ENCODE results near the gene REPS2.

Gene REPS2

DNA sequence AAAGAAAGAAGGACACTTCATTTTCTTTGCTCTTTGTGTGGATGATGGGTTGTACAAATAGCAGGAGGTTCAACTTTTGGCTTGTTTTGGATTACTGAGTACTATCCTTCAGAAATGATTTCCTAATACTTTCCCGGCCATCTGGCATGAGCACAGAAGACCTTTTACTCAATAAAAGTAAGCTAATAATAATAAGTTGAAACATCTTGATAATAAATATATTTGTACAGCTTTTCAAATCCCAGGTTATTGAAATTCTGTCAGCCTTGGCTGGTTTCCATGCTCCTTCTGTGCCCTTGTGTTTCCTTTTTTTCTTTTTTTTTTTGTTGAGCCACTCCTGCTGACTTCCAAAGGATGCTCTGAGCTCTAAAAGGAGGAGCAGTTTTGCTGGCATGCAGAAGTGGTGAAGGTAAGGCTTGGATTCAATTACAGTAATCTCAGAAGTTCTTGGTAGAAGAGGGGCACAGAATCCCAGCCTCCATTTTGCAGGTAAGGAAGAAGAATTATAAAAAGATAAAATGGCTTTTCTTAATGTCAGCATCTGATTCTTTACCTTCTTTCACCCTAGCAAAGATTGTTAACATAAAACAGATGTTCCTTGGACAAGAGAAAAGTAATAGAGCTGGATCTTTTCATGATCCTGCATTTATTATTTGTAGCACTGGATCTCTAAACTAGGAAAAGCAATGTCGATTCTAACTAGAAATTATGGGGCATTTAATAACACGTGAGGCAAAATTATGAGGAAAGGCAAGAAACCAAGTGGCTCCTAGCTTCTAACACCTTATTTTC, 31.9 kb downstream of the REPS2 start:
- no peak overlapping the region for H3K27ac Mint-ChIP-seq
- H3K9me3 Mint-ChIP-seq = no peaks in the 10 kb centered on the region
- DNase-seq (ENCODE audit: low spot score) = no peak
- no peaks in the 10 kb centered on the region for H3K27me3 Mint-ChIP-seq (ENCODE audit: low read depth)
- no peaks in the 10 kb centered on the region for H3K4me1 Mint-ChIP-seq (ENCODE audit: low read depth)
- no peak overlapping the region for H3K4me3 Mint-ChIP-seq
- H3K36me3 Mint-ChIP-seq (ENCODE audit: low read depth) = no peaks in the 10 kb centered on the region

DNA sequence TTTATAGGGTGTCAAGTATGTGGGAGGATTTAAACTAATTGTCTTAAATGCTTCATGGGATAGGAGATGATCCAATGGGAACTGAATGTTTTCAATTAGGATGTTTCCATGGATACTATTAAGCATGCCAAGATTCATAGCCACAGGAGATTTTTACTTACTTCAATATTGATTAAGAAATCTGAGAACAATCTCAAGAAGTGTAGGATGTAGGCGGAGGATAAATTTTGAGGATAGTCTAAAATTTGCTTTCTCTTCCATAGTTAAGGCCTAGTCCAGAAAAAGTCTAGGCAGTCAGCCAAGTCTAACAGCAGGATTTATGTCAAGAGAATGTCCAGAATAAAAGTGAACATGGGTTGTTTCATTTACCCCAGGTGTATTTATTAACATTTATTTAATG, 32.8 kb downstream of the REPS2 start:
- Mint-ChIP-seq H3K9me3 (no peaks in the 10 kb centered on the region), H3K27ac (no peak overlapping the region), H3K27me3 (ENCODE audit: low read depth) (no peaks in the 10 kb centered on the region), H3K4me1 (ENCODE audit: low read depth) (no peaks in the 10 kb centered on the region), H3K4me3 (no peak overlapping the region), H3K36me3 (ENCODE audit: low read depth) (no peaks in the 10 kb centered on the region)
- no peak for DNase-seq (ENCODE audit: low spot score)

DNA sequence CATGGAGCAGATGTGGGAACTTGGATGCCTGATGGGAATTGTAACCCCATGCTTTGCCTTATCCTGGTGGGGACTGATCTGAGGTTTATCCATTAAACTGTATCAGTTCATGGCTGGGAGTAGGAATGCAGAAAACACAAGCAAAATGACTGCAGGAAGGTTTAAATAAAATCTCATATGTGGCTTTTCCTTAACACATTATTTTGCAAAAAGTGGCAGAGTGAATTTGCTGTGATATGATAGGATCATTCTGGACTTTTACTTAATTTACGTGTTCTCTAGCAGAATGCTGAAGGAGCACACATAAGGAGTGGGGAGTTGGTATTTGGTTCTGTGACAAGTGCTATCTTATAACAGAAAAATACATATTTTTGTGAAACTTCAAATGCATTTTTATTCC, 34.8 kb downstream of the REPS2 start:
- Mint-ChIP-seq H3K27me3 (ENCODE audit: low read depth) (no peaks in the 10 kb centered on the region), H3K36me3 (ENCODE audit: low read depth) (no peaks in the 10 kb centered on the region), H3K4me3 (no peak overlapping the region), H3K9me3 (no peaks in the 10 kb centered on the region), H3K4me1 (ENCODE audit: low read depth) (no peaks in the 10 kb centered on the region), H3K27ac (no peak overlapping the region)
- no peak for DNase-seq (ENCODE audit: low spot score)

DNA sequence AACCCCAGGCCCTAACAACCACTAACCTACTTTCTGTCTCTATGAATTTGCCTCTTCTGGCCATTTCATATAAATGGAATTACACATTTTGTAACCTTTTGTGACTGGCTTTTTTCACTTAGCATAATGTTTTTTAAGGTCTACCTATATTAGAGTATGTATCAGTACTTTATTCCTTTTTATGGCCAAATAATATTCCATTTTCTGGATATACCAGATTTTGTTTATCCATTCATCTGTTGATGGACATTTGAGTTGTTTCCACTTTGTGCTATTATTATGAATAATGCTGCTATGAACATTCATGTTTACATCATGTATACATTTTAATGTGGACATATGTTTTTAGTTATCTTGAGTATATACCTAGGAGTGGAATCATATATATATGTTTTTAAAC, 35.5 kb downstream of the REPS2 start:
- Mint-ChIP-seq H3K27me3 (ENCODE audit: low read depth) (no peaks in the 10 kb centered on the region), H3K27ac (no peak overlapping the region), H3K36me3 (ENCODE audit: low read depth) (no peaks in the 10 kb centered on the region)

DNA sequence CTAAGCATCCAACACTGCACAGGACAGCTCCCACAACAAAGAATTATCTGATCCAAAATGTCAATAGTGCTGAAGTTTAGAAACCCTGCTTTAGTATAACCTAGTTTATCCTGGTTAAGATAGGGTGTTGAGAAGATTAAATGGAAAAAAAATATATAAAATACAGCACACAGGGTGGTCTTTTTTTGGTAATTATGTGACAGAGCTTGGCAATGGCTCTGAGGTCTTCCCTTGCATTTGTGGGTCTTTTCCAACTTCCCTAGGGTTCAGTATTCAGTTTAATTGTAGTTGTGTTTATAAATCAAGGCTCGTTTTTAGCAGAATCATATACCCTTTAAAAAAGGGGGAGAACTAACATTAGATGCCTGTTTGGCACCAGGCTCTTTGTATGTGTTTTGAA, 36.6 kb downstream of the REPS2 start:
- H3K36me3 Mint-ChIP-seq (ENCODE audit: low read depth) = no peaks in the 10 kb centered on the region
- no peak overlapping the region for H3K27ac Mint-ChIP-seq
- H3K4me1 Mint-ChIP-seq (ENCODE audit: low read depth) = no peaks in the 10 kb centered on the region
- H3K27me3 Mint-ChIP-seq (ENCODE audit: low read depth) = no peaks in the 10 kb centered on the region
- H3K4me3 Mint-ChIP-seq = no peak overlapping the region
- H3K9me3 Mint-ChIP-seq = no peaks in the 10 kb centered on the region
- no peak for DNase-seq (ENCODE audit: low spot score)

More for the DNA sequence above, 35.5 kb downstream of the REPS2 start:
- Mint-ChIP-seq H3K4me1 (ENCODE audit: low read depth) (no peaks in the 10 kb centered on the region), H3K4me3 (no peak overlapping the region), H3K9me3 (no peaks in the 10 kb centered on the region)
- no peak for DNase-seq (ENCODE audit: low spot score)

DNA sequence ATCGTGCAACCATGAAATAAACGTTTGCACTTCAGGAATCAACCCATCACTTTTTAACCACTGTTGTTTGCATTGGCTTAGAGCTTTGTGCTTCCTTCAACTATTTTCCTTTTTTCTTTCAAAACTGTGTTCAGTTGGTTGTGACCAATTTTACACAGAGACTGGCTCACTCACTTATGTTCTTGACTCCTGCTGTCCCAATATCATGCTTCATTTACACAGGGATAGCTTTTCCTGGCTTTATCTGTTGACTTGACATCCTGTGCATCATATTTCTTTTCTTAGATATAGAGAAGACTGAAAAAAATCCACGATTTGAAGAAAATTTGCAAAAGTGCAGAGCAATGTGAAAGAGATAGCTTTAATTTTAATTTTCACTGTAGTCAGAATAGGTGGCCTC, 38.8 kb downstream of the REPS2 start:
- Mint-ChIP-seq H3K27me3 (ENCODE audit: low read depth) (no peaks in the 10 kb centered on the region), H3K4me1 (ENCODE audit: low read depth) (no peaks in the 10 kb centered on the region), H3K27ac (no peak overlapping the region), H3K9me3 (no peaks in the 10 kb centered on the region), H3K4me3 (no peak overlapping the region), H3K36me3 (ENCODE audit: low read depth) (no peaks in the 10 kb centered on the region)
- no peak for DNase-seq (ENCODE audit: low spot score)

DNA sequence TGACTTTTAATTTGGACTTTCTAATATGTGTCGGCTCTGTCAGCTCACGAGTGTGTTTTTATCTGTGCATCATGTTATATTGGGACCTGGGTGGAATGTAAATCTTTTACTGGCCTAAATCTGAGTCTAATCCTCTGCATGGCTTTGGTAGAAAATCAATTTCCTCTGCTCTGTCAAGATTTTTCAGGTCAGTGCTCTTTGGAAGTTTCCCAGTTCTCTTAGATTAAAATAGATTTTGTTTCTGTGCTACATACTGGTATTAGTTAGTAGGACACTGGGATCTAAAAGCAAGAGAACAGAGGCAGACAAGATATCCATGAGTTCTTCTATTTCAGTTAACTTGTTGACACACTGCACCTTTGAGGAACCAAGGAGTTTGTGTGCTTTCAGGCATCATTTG, 39.7 kb downstream of the REPS2 start:
- Mint-ChIP-seq H3K9me3 (no peaks in the 10 kb centered on the region), H3K27ac (no peak overlapping the region), H3K27me3 (ENCODE audit: low read depth) (no peaks in the 10 kb centered on the region), H3K36me3 (ENCODE audit: low read depth) (no peaks in the 10 kb centered on the region), H3K4me3 (no peak overlapping the region), H3K4me1 (ENCODE audit: low read depth) (no peaks in the 10 kb centered on the region)
- DNase-seq (ENCODE audit: low spot score) = no peak

DNA sequence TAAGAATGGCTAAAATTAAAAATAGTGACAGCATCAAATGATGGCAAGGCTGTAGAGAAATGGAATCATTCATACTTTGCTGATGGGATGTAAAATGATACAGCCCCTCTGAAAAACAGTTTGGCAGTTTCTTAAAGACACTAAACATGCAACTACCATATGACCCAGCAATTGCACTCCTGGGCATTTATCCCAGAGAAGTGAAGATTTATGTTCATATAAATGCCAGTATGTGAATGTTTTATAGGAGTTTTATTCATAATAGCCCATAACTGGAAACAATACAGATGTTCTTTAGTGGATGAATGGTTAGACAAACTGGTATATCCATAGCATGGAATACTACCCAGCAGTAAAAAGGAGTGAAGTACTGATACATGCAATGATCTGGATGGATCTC, 43.3 kb downstream of the REPS2 start:
- DNase-seq (ENCODE audit: low spot score) = no peak
- H3K4me1 Mint-ChIP-seq (ENCODE audit: low read depth) = no peaks in the 10 kb centered on the region
- H3K27me3 Mint-ChIP-seq (ENCODE audit: low read depth) = no peaks in the 10 kb centered on the region
- no peak overlapping the region for H3K27ac Mint-ChIP-seq
- H3K4me3 Mint-ChIP-seq = no peak overlapping the region
- H3K9me3 Mint-ChIP-seq = no peaks in the 10 kb centered on the region
- H3K36me3 Mint-ChIP-seq (ENCODE audit: low read depth) = no peaks in the 10 kb centered on the region

DNA sequence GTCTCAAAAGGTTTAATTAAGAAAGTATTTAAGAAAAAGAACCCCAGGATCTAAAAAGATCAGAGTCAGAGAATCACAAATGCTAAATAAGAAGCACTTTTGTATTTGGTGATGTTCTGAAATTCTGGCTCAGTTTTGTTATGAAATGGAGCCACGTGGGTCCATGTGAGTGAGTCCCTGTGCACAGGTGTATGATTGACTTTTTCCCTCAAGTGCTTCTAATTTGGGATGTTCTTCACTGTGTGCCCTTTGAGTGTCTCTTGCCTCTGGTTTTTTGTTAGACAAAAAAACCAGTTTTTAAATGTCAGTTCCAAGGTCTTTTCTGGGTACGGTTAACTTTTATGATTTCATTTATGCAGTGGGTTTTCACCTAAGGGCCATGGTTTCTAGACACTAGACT, 44.4 kb downstream of the REPS2 start:
- H3K27ac Mint-ChIP-seq = no peak overlapping the region
- no peaks in the 10 kb centered on the region for H3K4me1 Mint-ChIP-seq (ENCODE audit: low read depth)
- H3K9me3 Mint-ChIP-seq = no peaks in the 10 kb centered on the region

DNA sequence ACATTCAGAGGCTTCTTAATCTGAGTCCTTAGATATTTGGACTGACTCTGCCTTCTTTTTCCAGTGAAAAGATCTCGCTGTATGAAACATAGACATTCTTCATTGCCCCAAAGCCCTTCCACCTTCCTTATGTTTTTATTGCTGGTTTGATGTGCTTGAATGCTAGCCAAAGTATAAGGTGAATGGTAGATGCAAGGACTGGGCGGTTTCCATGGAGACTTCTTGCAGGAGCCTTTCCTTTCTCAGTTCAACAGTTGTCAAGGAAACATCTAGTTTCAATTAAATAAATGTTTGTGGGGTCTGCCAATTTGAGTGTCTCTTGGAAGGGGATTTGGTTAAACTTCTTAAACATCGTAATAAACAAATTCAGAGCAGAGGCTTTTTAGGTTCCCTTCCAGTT, 46.0 kb downstream of the REPS2 start:
- no peak for DNase-seq (ENCODE audit: low spot score)
- Mint-ChIP-seq H3K4me3 (no peak overlapping the region), H3K27ac (no peak overlapping the region), H3K9me3 (no peaks in the 10 kb centered on the region), H3K36me3 (ENCODE audit: low read depth) (no peaks in the 10 kb centered on the region), H3K27me3 (ENCODE audit: low read depth) (no peaks in the 10 kb centered on the region), H3K4me1 (ENCODE audit: low read depth) (no peaks in the 10 kb centered on the region)

More for the DNA sequence above, 44.4 kb downstream of the REPS2 start:
- DNase-seq (ENCODE audit: low spot score) = no peak
- no peaks in the 10 kb centered on the region for H3K36me3 Mint-ChIP-seq (ENCODE audit: low read depth)
- no peak overlapping the region for H3K4me3 Mint-ChIP-seq
- no peaks in the 10 kb centered on the region for H3K27me3 Mint-ChIP-seq (ENCODE audit: low read depth)

DNA sequence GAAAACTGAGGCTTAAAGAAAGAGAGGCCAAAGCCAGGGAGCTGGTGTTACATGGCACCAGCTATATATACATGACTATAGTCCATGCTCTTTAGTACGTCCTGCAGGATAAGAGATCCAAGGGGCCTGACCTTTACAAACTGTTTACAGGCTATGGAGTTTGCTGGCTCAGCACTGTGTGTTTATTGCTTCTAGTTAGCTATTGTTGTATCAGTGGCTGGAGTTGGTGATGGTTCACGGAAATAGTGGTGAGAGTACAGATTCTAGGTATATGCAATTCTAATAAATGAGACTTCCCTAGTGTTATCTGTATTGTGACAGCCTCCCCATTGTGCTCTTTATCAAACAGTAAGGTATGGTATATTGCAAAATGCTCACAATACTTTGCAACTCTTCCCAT, 46.5 kb downstream of the REPS2 start:
- H3K9me3 Mint-ChIP-seq = no peaks in the 10 kb centered on the region
- H3K4me3 Mint-ChIP-seq = no peak overlapping the region
- DNase-seq (ENCODE audit: low spot score) = no peak
- H3K27me3 Mint-ChIP-seq (ENCODE audit: low read depth) = no peaks in the 10 kb centered on the region
- H3K36me3 Mint-ChIP-seq (ENCODE audit: low read depth) = no peaks in the 10 kb centered on the region
- no peak overlapping the region for H3K27ac Mint-ChIP-seq
- no peaks in the 10 kb centered on the region for H3K4me1 Mint-ChIP-seq (ENCODE audit: low read depth)

DNA sequence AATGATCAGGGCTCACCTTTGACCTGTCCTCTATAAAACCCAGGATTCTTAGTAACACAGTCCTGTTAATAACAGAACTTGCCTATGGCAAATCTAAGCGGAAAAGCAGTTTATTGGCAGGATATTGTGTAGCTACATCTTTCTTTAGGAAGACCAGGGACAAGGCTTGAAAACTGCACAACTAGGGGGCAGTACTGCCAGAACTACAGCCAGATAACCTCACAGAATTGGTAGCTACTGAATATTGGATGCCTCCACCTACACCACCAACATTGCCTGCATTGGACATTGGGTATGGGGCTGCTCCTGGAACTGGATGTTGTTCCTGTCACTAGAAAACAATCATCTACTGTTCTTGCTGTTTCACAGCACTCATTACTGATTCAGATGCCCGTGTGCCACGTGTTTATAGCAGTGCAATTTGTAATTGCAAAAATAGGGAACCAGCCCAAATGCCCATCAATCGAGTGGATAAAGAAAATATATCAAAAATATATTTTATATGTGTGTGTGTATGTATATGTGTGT, 47.4 kb downstream of the REPS2 start:
- Mint-ChIP-seq H3K27ac (no peak overlapping the region), H3K27me3 (ENCODE audit: low read depth) (no peaks in the 10 kb centered on the region), H3K9me3 (no peaks in the 10 kb centered on the region), H3K4me3 (no peak overlapping the region), H3K36me3 (ENCODE audit: low read depth) (no peaks in the 10 kb centered on the region), H3K4me1 (ENCODE audit: low read depth) (no peaks in the 10 kb centered on the region)
- DNase-seq (ENCODE audit: low spot score) = no peak

DNA sequence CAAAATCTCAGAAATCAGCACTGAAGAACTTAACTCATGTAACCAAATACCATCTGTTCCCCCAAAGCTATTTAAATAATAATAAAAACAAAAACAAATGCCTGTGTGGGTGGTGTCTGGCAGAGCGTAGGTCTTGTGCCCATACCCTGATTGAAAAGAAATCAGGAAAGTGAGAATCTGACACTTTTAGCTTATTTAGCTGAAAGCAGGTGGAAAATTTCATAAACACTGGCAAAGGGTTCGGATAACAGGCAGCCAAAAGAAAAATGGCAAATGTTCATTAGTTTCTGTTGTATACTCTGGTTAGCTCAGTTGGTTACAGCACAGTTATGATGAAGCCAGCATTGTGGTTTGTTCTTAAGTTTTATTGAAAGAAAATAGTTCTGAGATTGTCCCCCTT, 48.3 kb downstream of the REPS2 start:
- Mint-ChIP-seq H3K4me1 (ENCODE audit: low read depth) (no peaks in the 10 kb centered on the region), H3K9me3 (no peaks in the 10 kb centered on the region), H3K36me3 (ENCODE audit: low read depth) (no peaks in the 10 kb centered on the region), H3K27me3 (ENCODE audit: low read depth) (no peaks in the 10 kb centered on the region), H3K27ac (no peak overlapping the region), H3K4me3 (no peak overlapping the region)
- no peak for DNase-seq (ENCODE audit: low spot score)

DNA sequence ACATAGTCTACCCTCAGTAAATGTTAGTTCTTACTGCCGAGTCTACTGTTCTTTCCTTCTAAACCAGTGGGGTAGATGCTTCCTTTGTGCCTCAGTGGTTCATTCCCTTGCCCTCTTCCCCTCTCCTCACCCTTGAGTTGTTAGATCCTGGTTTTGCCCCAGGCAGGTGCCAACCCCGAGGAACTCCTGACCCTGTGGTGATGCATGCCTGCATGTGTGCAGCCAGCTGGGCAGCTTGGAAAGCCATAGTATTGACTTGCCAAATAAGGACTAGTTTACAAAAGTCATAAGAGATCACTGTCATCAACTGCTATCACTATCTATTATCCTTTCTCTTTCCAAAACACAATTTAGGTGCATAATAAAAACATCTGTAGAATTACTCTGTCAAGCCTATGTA, 50.9 kb downstream of the REPS2 start:
- H3K4me3 Mint-ChIP-seq = no peak overlapping the region
- no peak overlapping the region for H3K27ac Mint-ChIP-seq
- H3K4me1 Mint-ChIP-seq (ENCODE audit: low read depth) = no peaks in the 10 kb centered on the region
- no peaks in the 10 kb centered on the region for H3K36me3 Mint-ChIP-seq (ENCODE audit: low read depth)
- peaks cover 5% of the 10 kb centered on the region for H3K27me3 Mint-ChIP-seq (ENCODE audit: low read depth)
- no peak for DNase-seq (ENCODE audit: low spot score)
- H3K9me3 Mint-ChIP-seq = no peaks in the 10 kb centered on the region

DNA sequence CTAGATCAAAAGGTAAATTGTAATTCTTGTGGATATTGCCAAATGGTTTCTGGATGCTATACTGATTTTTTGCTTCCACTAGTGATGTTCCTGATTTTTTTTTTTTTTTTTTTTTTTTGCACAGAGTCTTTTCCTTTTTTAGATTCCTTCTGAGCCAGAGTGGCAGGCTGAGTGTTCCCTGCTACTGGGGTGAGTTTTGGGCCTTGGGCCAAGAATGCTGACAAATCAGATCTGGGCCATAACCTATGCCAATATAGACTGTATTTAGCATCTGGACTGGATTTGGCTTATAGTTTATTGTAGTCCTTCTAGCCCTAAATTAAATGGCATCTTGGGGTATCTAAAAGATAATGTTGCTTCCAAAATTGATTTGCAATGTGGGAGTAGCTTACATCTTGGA, 52.8 kb downstream of the REPS2 start:
- Mint-ChIP-seq H3K4me3 (no peak overlapping the region), H3K27me3 (ENCODE audit: low read depth) (peaks cover 5% of the 10 kb centered on the region), H3K27ac (no peak overlapping the region), H3K4me1 (ENCODE audit: low read depth) (peaks cover 8% of the 10 kb centered on the region), H3K36me3 (ENCODE audit: low read depth) (no peaks in the 10 kb centered on the region), H3K9me3 (no peaks in the 10 kb centered on the region)
- DNase-seq (ENCODE audit: low spot score) = no peak
